ENCODE results near the gene CD244.

DNA sequence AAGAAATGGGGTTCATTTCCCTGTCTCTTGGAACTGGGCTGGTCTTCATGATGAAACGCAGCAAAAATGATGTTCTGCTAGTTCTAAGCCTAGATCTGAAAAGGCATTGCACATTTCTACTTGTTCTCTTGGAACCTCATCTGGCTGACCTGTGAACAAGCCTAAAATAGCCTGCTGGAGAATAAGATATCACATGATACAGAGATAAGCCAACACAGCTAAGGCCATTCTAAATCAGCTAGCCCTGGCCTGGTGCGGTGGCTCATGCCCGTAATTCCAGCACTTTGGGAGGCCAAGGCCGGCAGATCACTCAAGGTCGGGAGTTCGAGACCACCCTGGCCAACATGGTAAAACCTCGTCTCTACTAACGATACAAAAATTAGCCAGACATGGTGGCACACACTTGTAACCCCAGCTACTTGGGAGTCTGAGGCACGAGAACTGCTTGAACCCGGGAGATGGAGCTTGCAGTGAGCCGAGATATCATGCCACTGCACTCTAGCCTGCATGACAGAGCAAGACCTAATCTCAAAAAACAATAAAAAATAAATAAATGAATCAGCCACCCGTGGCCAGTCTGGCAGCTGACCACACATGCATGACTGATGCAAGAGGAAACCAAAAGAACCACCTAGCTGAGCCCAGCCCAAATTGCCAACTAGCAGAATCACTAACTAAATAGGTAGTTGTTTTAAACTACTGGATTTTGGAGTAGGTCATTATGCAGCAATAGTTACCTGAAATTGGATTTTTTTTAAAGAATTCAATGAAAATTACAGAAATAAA is 18.0 kb downstream of the CD244 start:
- TF ChIP-seq CTCF (IDR thresholded peaks at IDR 0.05): no peak
- no peak for TF ChIP-seq POLR2A (IDR thresholded peaks at IDR 0.05)
- no peak for TF ChIP-seq POLR2AphosphoS5 (IDR thresholded peaks at IDR 0.05; ENCODE audit: insufficient read depth in 1 of 2, low read depth in 1 of 2)
